Skeletal muscle tissue (tissue), 4 donors: Measurements from ENCODE around the gene SLC9A1. TPM values are rescaled to one million over a fixed set of nuclear protein-coding genes. Genes with fewer than 3 reads are reported as not detected.

Experiments used
- H3K27ac ChIP-seq: one replicate; pipeline ENCODE4 v1.7.0; 2013; ENCODE audit warnings: mild to moderate bottlenecking, low read depth, low read length, inconsistent platforms
- H3K27me3 ChIP-seq, 3 donors: one replicate each; pipeline ENCODE4 v1.7.0; 2013; ENCODE audit warnings: low read length in 3 of 3; ENCODE audit not compliant: control insufficient read depth in 3 of 3, insufficient read depth in 3 of 3
- H3K36me3 ChIP-seq, 3 donors: one replicate each; pipeline ENCODE4 v1.7.0; 2013; ENCODE audit warnings: low read length in 3 of 3; ENCODE audit not compliant: control insufficient read depth in 3 of 3, insufficient read depth in 3 of 3
- H3K4me1 ChIP-seq, 3 donors: one replicate each; pipeline ENCODE4 v1.7.0; 2013; ENCODE audit warnings: low read length in 3 of 3, mild to moderate bottlenecking in 3 of 3; ENCODE audit not compliant: control insufficient read depth in 3 of 3, insufficient read depth in 3 of 3
- H3K4me3 ChIP-seq, 3 donors: one replicate each; pipeline ENCODE4 v1.7.0; 2013; ENCODE audit warnings: low read length in 3 of 3
- H3K9ac ChIP-seq, 3 donors: one replicate each; pipeline ENCODE4 v1.7.0; 2013; ENCODE audit warnings: low read length in 3 of 3, mild to moderate bottlenecking in 3 of 3, moderate library complexity in 2 of 3, low read depth in 1 of 3
- H3K9me3 ChIP-seq, 3 donors: one replicate each; pipeline ENCODE4 v1.7.0; 2013; ENCODE audit warnings: low read length in 3 of 3; ENCODE audit not compliant: control insufficient read depth in 3 of 3
- total RNA-seq: library from RNA; depleted of rRNA; stranded (reverse); fragments of >200 nt; gene quantifications from one replicate; pipeline ENCODE4 v1.2.3, GENCODE V29; 2014
- donor health status: Osteomylitis.

The SLC9A1 gene
- total RNA-seq, 1 donor from 2014 or later = 1.6 TPM

GRCh38 chr1:27101696-27102095, 53.2 kb downstream of the SLC9A1 start:
- H3K9me3 ChIP-seq = no peaks in the 10 kb centered on the region
- no peak overlapping the region for H3K9ac ChIP-seq
- no peak overlapping the region for H3K4me3 ChIP-seq
- H3K36me3 ChIP-seq = peaks cover 14 to 28% (median 16%) of the 10 kb centered on the region in 3 donors
- no peak overlapping the region for H3K27ac ChIP-seq
- H3K4me1 ChIP-seq = peaks cover 18 to 20% (median 19%) of the 10 kb centered on the region in 3 donors
- H3K27me3 ChIP-seq = no peaks in the 10 kb centered on the region

GRCh38 chr1:27101054-27101491, 53.9 kb downstream of the SLC9A1 start:
- H3K27ac ChIP-seq = no peak overlapping the region

DNA sequence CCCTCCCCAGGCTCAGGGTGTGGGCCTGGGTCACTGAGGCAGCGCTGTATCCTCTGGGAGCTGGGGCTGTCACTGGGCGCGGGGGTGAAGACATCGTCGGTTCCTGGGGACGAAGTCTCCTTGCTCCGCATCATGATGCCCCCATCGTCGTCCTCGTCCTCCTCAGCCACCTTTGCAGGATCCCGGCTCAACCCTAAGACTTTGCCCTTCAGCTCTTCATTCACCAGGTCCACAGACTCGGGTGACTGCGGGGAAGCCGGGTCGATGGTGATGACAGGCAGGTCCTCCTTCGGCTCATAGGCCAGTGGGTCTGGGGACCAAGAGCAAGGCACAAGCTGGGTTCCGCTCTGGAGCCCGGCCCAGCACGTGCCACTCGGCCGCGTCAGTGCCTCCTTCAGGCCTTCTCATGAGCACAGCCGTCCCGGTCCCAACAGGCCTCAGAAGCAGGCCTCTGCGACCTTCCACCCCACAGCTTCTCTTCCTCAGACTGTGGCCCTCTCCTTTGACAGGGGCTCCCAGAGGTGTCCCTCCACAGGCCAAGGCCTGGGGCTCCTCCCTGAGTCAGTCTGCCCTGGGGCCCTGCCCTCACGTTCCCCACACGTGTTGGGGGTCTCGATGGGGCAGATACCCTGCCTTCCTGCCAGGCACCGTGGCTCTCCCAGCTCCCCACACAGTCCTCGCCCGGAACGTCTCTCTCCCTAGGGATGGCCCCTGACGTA, 54.4 kb downstream of the SLC9A1 start:
- Histone ChIP-seq H3K4me1 (peaks cover 18 to 20% (median 19%) of the 10 kb centered on the region in 3 donors), H3K27me3 (no peaks in the 10 kb centered on the region), H3K36me3 (peaks cover 6 to 18% (median 7%) of the 10 kb centered on the region in 3 donors), H3K4me3 (no peak overlapping the region), H3K9me3 (no peaks in the 10 kb centered on the region), H3K27ac (peak overlapping the region; percentile 60), H3K9ac (peak overlapping the region in 1 of 3 donors; percentile 40)

More at GRCh38 chr1:27101054-27101491, 53.9 kb downstream of the SLC9A1 start:
- Histone ChIP-seq H3K4me3 (no peak overlapping the region), H3K4me1 (peaks cover 18 to 20% (median 19%) of the 10 kb centered on the region in 3 donors), H3K27me3 (no peaks in the 10 kb centered on the region), H3K9ac (peak overlapping the region in 1 of 3 donors; percentile 33), H3K36me3 (peaks cover 11 to 24% (median 13%) of the 10 kb centered on the region in 3 donors), H3K9me3 (no peaks in the 10 kb centered on the region)

- peak overlapping the region; percentile 32 to 50 (median 33) for H3K9ac ChIP-seq
- peaks cover 18 to 20% (median 19%) of the 10 kb centered on the region in 3 donors for H3K4me1 ChIP-seq
- peak overlapping the region; percentile 60 for H3K27ac ChIP-seq
- no peaks in the 10 kb centered on the region for H3K9me3 ChIP-seq
- no peak overlapping the region for H3K4me3 ChIP-seq
- peaks cover 6 to 13% (median 6%) of the 10 kb centered on the region in 3 donors for H3K36me3 ChIP-seq
- H3K27me3 ChIP-seq = no peaks in the 10 kb centered on the region
Measured at GRCh38 chr1:27099587-27100334, 55.2 kb downstream of the SLC9A1 start.

DNA sequence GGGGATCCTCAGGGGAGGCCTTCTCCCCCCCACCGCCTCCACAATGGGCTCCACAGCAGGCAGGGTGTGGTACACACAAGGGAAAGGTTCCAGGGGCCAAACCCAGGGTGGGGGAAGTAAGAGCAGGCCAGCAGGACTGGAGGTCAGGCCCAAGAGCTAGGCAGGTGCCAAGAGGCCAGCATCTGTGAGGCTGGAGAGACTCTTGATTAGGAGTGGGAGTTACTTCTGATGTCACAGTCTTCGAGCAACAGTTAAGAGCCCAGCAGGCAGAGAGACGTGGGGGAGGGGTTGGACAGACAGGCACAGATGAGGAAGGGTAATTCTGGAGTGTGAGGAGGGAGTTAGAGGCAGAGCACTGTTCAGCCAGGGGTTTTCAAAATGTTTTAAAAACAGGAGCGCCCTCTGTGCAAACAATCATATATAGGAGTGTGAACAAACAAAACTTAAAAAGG, 55.8 kb downstream of the SLC9A1 start:
- Histone ChIP-seq H3K27me3 (no peaks in the 10 kb centered on the region), H3K4me1 (peaks cover 18 to 20% (median 19%) of the 10 kb centered on the region in 3 donors), H3K9me3 (no peaks in the 10 kb centered on the region), H3K36me3 (peaks cover 6 to 11% (median 6%) of the 10 kb centered on the region in 3 donors), H3K27ac (peak overlapping the region; percentile 60), H3K9ac (peak overlapping the region in 2 of 3 donors; percentile 32 to 50), H3K4me3 (peak overlapping the region in 1 of 3 donors; percentile 22)

GRCh38 chr1:27098431-27099134, 56.3 kb downstream of the SLC9A1 start:
- peak overlapping the region; percentile 60 for H3K27ac ChIP-seq
- H3K9me3 ChIP-seq = no peaks in the 10 kb centered on the region
- H3K4me3 ChIP-seq = peak overlapping the region in 1 of 3 donors; percentile 22
- peaks cover 5 to 10% (median 6%) of the 10 kb centered on the region in 3 donors for H3K36me3 ChIP-seq
- H3K27me3 ChIP-seq = no peaks in the 10 kb centered on the region
- peak overlapping the region in 1 of 3 donors; percentile 50 for H3K9ac ChIP-seq
- peaks cover 18 to 20% (median 19%) of the 10 kb centered on the region in 3 donors for H3K4me1 ChIP-seq

GRCh38 chr1:27097484-27097917, 57.4 kb downstream of the SLC9A1 start:
- H3K4me1 ChIP-seq = peaks cover 18 to 20% (median 19%) of the 10 kb centered on the region in 3 donors
- no peak overlapping the region for H3K9ac ChIP-seq
- H3K4me3 ChIP-seq = no peak overlapping the region
- no peaks in the 10 kb centered on the region for H3K27me3 ChIP-seq
- no peaks in the 10 kb centered on the region for H3K9me3 ChIP-seq
- H3K27ac ChIP-seq = no peak overlapping the region
- peaks cover 3 to 7% (median 6%) of the 10 kb centered on the region in 3 donors for H3K36me3 ChIP-seq

DNA sequence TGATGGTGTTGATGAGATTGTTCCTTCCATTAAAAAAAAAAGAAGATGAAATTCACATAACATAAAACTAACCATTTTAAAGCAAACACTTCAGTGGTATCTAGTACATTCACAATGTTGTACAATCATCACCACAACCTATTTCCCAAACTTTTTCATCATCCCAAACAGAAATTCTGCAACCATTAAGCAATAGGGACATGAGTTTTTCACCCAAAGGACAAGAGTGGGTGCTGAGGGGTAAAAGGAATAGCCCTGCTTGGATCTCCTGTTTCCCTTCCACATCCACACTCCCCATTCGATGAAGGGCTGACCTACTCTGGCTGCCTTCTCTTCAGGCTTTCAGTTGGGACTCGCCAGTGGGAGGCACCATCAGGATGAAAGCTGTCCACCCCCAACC, 59.3 kb downstream of the SLC9A1 start:
- Histone ChIP-seq H3K4me1 (peaks cover 18 to 20% (median 19%) of the 10 kb centered on the region in 3 donors), H3K4me3 (no peak overlapping the region), H3K36me3 (peaks cover 0 to 2% (median 2%) of the 10 kb centered on the region in 3 donors), H3K27me3 (no peaks in the 10 kb centered on the region), H3K9me3 (no peaks in the 10 kb centered on the region), H3K9ac (no peak overlapping the region), H3K27ac (no peak overlapping the region)

DNA sequence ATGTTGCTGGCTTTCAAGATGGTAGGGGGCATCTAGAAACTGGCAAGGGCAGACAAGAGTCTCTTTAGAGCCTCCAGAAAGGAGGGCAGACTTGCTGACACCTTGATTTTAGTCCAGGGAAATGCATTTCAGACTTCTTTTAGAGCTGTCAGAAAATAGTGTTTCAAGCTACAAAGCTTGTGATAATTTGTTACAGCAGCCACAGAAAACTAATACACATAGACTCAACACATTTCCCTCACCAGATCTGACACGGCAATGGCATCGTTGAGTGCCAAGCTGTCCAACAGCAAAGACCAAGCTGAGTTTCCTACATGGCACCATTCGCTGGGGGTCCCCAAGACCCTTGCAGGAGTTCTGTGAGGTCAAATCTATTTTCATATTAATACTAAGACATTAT, 62.0 kb downstream of the SLC9A1 start:
- Histone ChIP-seq H3K4me1 (peaks cover 0 to 2% (median 0%) of the 10 kb centered on the region in 3 donors), H3K27ac (no peak overlapping the region), H3K9ac (no peak overlapping the region), H3K9me3 (no peaks in the 10 kb centered on the region), H3K4me3 (no peak overlapping the region), H3K27me3 (no peaks in the 10 kb centered on the region), H3K36me3 (no peaks in the 10 kb centered on the region)
